ENCODE data around the gene NDUFAF8.

- no peak for TF ChIP-seq CTCF (IDR thresholded peaks at IDR 0.05)
- TF ChIP-seq POLR2A (IDR thresholded peaks at IDR 0.05) = no peak
These were observed 46.8 kb downstream of the NDUFAF8 start for GRCh38 chr17:81285894-81286293.
